KOPT-K1 (cell line): ENCODE measurements around the gene TEX26.

Experiments used
- H3K27ac ChIP-seq: fragments of 200-600 bp; sonication (generic); 2 replicates; pipeline ENCODE4 v1.5.1; 2016; ENCODE audit warnings: antibody characterized with exemption, mild to moderate bottlenecking, low read depth, low read length; ENCODE audit not compliant: poor library complexity, severe bottlenecking
- H3K36me3 ChIP-seq: fragments of 200-600 bp; sonication (generic); 2 replicates; pipeline ENCODE4 v1.5.1; 2017; ENCODE audit warnings: antibody characterized with exemption, mild to moderate bottlenecking, low read length, moderate library complexity; ENCODE audit not compliant: insufficient read depth
- H3K9me3 ChIP-seq: fragments of 200-600 bp; sonication (generic); 2 replicates; pipeline ENCODE4 v1.5.1; 2017; ENCODE audit warnings: antibody characterized with exemption, low read length, mild to moderate bottlenecking; ENCODE audit not compliant: insufficient read depth, poor library complexity, severe bottlenecking

TEX26 gene

GRCh38 chr13:30934381-30934780 is 1.9 kb downstream of the TEX26 start:
- H3K27ac ChIP-seq = no peak overlapping the region
- H3K36me3 ChIP-seq = no peaks in the 10 kb centered on the region
- H3K9me3 ChIP-seq = peaks cover 14% of the 10 kb centered on the region

GRCh38 chr13:30934803-30935202 is 2.3 kb downstream of the TEX26 start:
- Histone ChIP-seq H3K9me3 (peaks cover 14% of the 10 kb centered on the region), H3K36me3 (no peaks in the 10 kb centered on the region), H3K27ac (no peak overlapping the region)

GRCh38 chr13:30936971-30937370 is 4.5 kb downstream of the TEX26 start:
- H3K27ac ChIP-seq = no peak overlapping the region
- H3K9me3 ChIP-seq = peaks cover 14% of the 10 kb centered on the region
- no peaks in the 10 kb centered on the region for H3K36me3 ChIP-seq

- peaks cover 7% of the 10 kb centered on the region for H3K9me3 ChIP-seq
- no peak overlapping the region for H3K27ac ChIP-seq
- H3K36me3 ChIP-seq = no peaks in the 10 kb centered on the region
Observed at GRCh38 chr13:30943881-30944280, 11.4 kb downstream of the TEX26 start.

GRCh38 chr13:30957258-30957943 is 24.9 kb downstream of the TEX26 start:
- H3K9me3 ChIP-seq = peaks cover 10% of the 10 kb centered on the region
- no peak overlapping the region for H3K27ac ChIP-seq
- H3K36me3 ChIP-seq = no peaks in the 10 kb centered on the region

GRCh38 chr13:30959678-30960077 is 27.2 kb downstream of the TEX26 start:
- Histone ChIP-seq H3K27ac (no peak overlapping the region), H3K36me3 (no peaks in the 10 kb centered on the region)

GRCh38 chr13:30963791-30964190 is 31.3 kb downstream of the TEX26 start:
- Histone ChIP-seq H3K36me3 (no peaks in the 10 kb centered on the region), H3K9me3 (peaks cover 10% of the 10 kb centered on the region), H3K27ac (no peak overlapping the region)

More at GRCh38 chr13:30959678-30960077, 27.2 kb downstream of the TEX26 start:
- H3K9me3 ChIP-seq = peaks cover 10% of the 10 kb centered on the region

GRCh38 chr13:30965380-30965779 is 32.9 kb downstream of the TEX26 start:
- no peak overlapping the region for H3K27ac ChIP-seq
- H3K36me3 ChIP-seq = no peaks in the 10 kb centered on the region
- H3K9me3 ChIP-seq = peaks cover under 1% of the 10 kb centered on the region

GRCh38 chr13:30966101-30966500 is 33.6 kb downstream of the TEX26 start:
- Histone ChIP-seq H3K9me3 (no peaks in the 10 kb centered on the region), H3K36me3 (no peaks in the 10 kb centered on the region), H3K27ac (no peak overlapping the region)

GRCh38 chr13:30968846-30969245 is 36.4 kb downstream of the TEX26 start:
- Histone ChIP-seq H3K36me3 (no peaks in the 10 kb centered on the region), H3K9me3 (no peaks in the 10 kb centered on the region), H3K27ac (no peak overlapping the region)

- H3K27ac ChIP-seq = no peak overlapping the region
- no peaks in the 10 kb centered on the region for H3K36me3 ChIP-seq
- H3K9me3 ChIP-seq = no peaks in the 10 kb centered on the region
Observed at GRCh38 chr13:30971575-30971974, 39.1 kb downstream of the TEX26 start.

GRCh38 chr13:30972888-30973377 is 40.5 kb downstream of the TEX26 start:
- H3K36me3 ChIP-seq = no peaks in the 10 kb centered on the region
- no peak overlapping the region for H3K27ac ChIP-seq
- H3K9me3 ChIP-seq = no peaks in the 10 kb centered on the region

- Histone ChIP-seq H3K36me3 (no peaks in the 10 kb centered on the region), H3K9me3 (no peaks in the 10 kb centered on the region), H3K27ac (no peak overlapping the region)
Observed at GRCh38 chr13:30974350-30974749, 41.9 kb downstream of the TEX26 start.

GRCh38 chr13:30976025-30976424 is 43.6 kb downstream of the TEX26 start:
- no peak overlapping the region for H3K27ac ChIP-seq
- H3K36me3 ChIP-seq = no peaks in the 10 kb centered on the region
- no peaks in the 10 kb centered on the region for H3K9me3 ChIP-seq

GRCh38 chr13:30978981-30979956 is 46.8 kb downstream of the TEX26 start:
- Histone ChIP-seq H3K9me3 (no peaks in the 10 kb centered on the region), H3K27ac (no peak overlapping the region), H3K36me3 (no peaks in the 10 kb centered on the region)
